ENCODE results near the gene SLFN12L. TPM values are rescaled to one million over a fixed set of nuclear protein-coding genes. Genes with fewer than 3 reads are reported as not detected.
A peak's percentile ranks its signal among the peaks of the same experiment; 100 is the strongest.
"Not testable (repeated sequence)": the region's sequence is repeated elsewhere in the genome, so short reads cannot be mapped to it uniquely, and the experiment has no call there.

The SLFN12L gene
- total and polyA plus RNA-seq, 7 experiments from 2014 or later, result 12.0 to 111 (median 43.6) TPM

DNA sequence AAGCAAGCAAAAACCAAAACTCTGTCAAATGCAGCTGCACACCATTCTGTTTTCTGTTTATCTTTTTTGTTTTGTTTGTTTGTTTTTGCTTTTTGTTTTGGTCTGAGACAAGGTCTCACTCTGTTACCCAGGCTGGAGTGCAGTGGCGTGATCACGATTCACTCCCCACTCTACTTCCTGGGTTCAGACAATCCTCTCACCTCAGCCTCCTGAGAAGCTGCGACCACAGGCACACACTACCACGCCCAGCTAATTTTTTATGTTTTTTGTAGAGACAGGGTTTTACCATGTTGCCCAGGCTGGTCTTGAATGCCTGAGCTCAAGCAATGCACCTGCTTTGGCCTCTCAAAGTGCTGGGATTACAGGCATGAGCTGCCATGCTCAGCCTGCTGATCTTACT is 69.7 kb downstream of the SLFN12L start:
- ChIA-PET POLR2A (interaction anchor here (0.5 to 3.5 kb wide), 14 partner anchors 12 to 311 kb away, joined by 3 to 28 read pairs (median 3); partner anchors contain the start of genes SLFN12L and SLFN13), CTCF (interaction anchor here (0.6 kb wide), 1 partner anchor 87 kb away, joined by 3 read pairs; no protein-coding TSS in a partner anchor)
- peaks cover 23 to 74% (median 45%) of the 10 kb centered on the region in 7 donors for H3K4me1 Mint-ChIP-seq
- peaks cover 13 to 82% (median 29%) of the 10 kb centered on the region in 5 donors for H3K36me3 Mint-ChIP-seq
- peak overlapping the region; percentile 32 to 72 (median 58) for H3K4me3 Mint-ChIP-seq
- Histone ChIP-seq H3K27ac (ENCODE audit: low read depth, low read length) (no peak overlapping the region), H3K9me3 (ENCODE audit: control insufficient read depth in 2 of 3, low read length in 3 of 3) (peaks cover 0 to 5% (median 0%) of the 10 kb centered on the region in 3 experiments), H3K36me3 (ENCODE audit: control insufficient read depth in 2 of 3, insufficient read depth in 3 of 3, low read length in 3 of 3) (no peaks in the 10 kb centered on the region), H3K27me3 (ENCODE audit: control insufficient read depth in 2 of 2, insufficient read depth in 2 of 2, low read length in 2 of 2) (no peaks in the 10 kb centered on the region), H3K4me3 (ENCODE audit: low read length) (no peak overlapping the region), H3K4me1 (ENCODE audit: control insufficient read depth in 2 of 2, insufficient read depth in 2 of 2, low read length in 2 of 2) (peaks cover 19 to 20% of the 10 kb centered on the region in 2 donors)
- ATAC-seq (peak; percentile 75), DNase-seq (peak in 4 of 9 donors; percentile 19 to 21 (median 20))
- intact Hi-C loops (cut with micrococcal nuclease), result loop anchor here in 1 of 2 donors (2.0 to 5.0 kb wide), 2 partner anchors 19 to 36 kb away; partner anchors contain the start of gene SLFN12
- H3K27me3 Mint-ChIP-seq, result no peaks in the 10 kb centered on the region
- peak overlapping the region; percentile 10 to 89 (median 71) for H3K27ac Mint-ChIP-seq
- peaks cover 5 to 33% (median 21%) of the 10 kb centered on the region in 11 donors for H3K9me3 Mint-ChIP-seq

DNA sequence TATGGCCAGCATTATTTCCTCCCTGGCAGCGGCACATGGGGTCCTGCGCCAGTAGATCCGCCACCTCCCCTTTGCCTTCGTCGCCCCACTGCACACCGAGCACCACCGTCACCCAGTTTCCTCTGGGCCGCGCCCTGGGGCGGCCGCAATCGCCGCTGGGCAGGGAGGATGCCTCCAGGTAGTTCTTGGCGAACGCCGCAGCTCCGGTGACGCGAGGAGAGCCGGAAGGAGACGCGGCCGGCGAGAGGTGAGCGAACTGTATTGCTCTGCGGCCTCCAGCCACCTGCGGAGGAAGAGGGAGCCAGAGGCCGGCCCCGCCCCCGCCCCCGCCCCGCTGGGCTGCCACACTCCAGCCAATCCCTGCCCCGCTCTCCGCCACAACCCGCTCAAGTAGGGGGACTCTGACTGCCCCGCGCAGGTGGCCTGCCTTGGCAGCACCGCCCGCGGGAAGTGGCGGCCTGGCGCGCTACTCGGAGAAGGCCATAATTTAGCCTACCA is 77.1 kb downstream of the SLFN12L start:
- intact Hi-C loops (cut with micrococcal nuclease), result loop anchor here in 1 of 2 donors (1.0 kb wide), 1 partner anchor 12 kb away; the partner anchor contains the start of gene SLFN13

GRCh38 chr17:35454035-35454434 is 83.4 kb downstream of the SLFN12L start:
- intact Hi-C loops (cut with micrococcal nuclease); H3K4me3 Mint-ChIP-seq; H3K27me3 ChIP-seq (ENCODE audit: control insufficient read depth in 2 of 2, insufficient read depth in 2 of 2, low read length in 2 of 2); H3K9me3 ChIP-seq (ENCODE audit: control insufficient read depth in 2 of 3, low read length in 3 of 3); H3K27ac Mint-ChIP-seq; POLR2A ChIA-PET; ATAC-seq; H3K4me1 ChIP-seq (ENCODE audit: control insufficient read depth in 2 of 2, insufficient read depth in 2 of 2, low read length in 2 of 2); H3K4me3 ChIP-seq (ENCODE audit: low read length); H3K27me3 Mint-ChIP-seq; CTCF ChIA-PET; DNase-seq; H3K27ac ChIP-seq (ENCODE audit: low read depth, low read length); H3K36me3 ChIP-seq (ENCODE audit: control insufficient read depth in 2 of 3, insufficient read depth in 3 of 3, low read length in 3 of 3): not testable (repeated sequence)
- peaks cover 0 to 29% (median 16%) of the 10 kb centered on the region in 11 donors for H3K9me3 Mint-ChIP-seq
- H3K36me3 Mint-ChIP-seq, result peaks cover 10 to 51% (median 13%) of the 10 kb centered on the region in 5 donors
- H3K4me1 Mint-ChIP-seq, result peaks cover 0 to 10% (median 6%) of the 10 kb centered on the region in 7 donors

More for the DNA sequence above, 77.1 kb downstream of the SLFN12L start:
- no peaks in the 10 kb centered on the region for H3K27me3 ChIP-seq (ENCODE audit: control insufficient read depth in 2 of 2, insufficient read depth in 2 of 2, low read length in 2 of 2)
- peak overlapping the region; percentile 64 to 88 (median 81) for H3K4me3 Mint-ChIP-seq
- peaks cover 13 to 66% (median 20%) of the 10 kb centered on the region in 5 donors for H3K36me3 Mint-ChIP-seq
- H3K27me3 Mint-ChIP-seq, result no peaks in the 10 kb centered on the region
- H3K27ac Mint-ChIP-seq, result peak overlapping the region; percentile 78 to 95 (median 86)
- no peaks in the 10 kb centered on the region for H3K36me3 ChIP-seq (ENCODE audit: control insufficient read depth in 2 of 3, insufficient read depth in 3 of 3, low read length in 3 of 3)
- POLR2A ChIA-PET, result interaction anchor here (1.0 to 2.8 kb wide), 4 partner anchors 11 to 147 kb away, joined by 3 to 14 read pairs (median 5); no protein-coding TSS in a partner anchor
- peak; percentile 95 for ATAC-seq
- H3K9me3 Mint-ChIP-seq, result peaks cover 0 to 38% (median 16%) of the 10 kb centered on the region in 11 donors
- H3K9me3 ChIP-seq (ENCODE audit: control insufficient read depth in 2 of 3, low read length in 3 of 3), result no peaks in the 10 kb centered on the region
- peak overlapping the region; percentile 31 for H3K27ac ChIP-seq (ENCODE audit: low read depth, low read length)
- peaks cover 17 to 44% (median 34%) of the 10 kb centered on the region in 7 donors for H3K4me1 Mint-ChIP-seq
- DNase-seq, result peak; percentile 31 to 68 (median 58)
- H3K4me1 ChIP-seq (ENCODE audit: control insufficient read depth in 2 of 2, insufficient read depth in 2 of 2, low read length in 2 of 2), result peaks cover 7 to 14% of the 10 kb centered on the region in 2 donors
- H3K4me3 ChIP-seq (ENCODE audit: low read length), result peak overlapping the region; percentile 46
- CTCF ChIA-PET, result no interaction called here

DNA sequence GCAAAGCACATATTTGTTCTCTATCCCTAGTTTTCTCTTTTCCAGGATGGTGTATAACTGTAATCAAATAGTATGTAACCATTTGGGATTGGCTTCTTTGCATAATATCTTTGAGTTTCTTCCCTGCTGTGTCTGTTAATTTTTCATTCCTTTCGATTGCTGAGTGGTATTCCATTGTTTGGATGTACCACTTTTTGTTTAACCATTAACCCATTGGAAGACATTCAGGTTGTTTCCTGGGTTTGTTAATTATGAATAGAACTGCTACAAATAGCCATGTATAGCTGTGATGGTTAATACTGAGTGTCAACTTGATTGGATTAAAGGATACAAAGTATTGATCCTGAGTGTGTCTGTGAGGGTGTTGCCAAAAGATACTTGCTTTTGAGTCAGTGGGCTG is 84.3 kb downstream of the SLFN12L start:
- peaks cover 0 to 22% (median 10%) of the 10 kb centered on the region in 11 donors for H3K9me3 Mint-ChIP-seq
- intact Hi-C loops (cut with micrococcal nuclease), result no loop called here
- no peaks in the 10 kb centered on the region for H3K27me3 Mint-ChIP-seq
- Histone ChIP-seq H3K9me3 (ENCODE audit: control insufficient read depth in 2 of 3, low read length in 3 of 3) (no peaks in the 10 kb centered on the region), H3K36me3 (ENCODE audit: control insufficient read depth in 2 of 3, insufficient read depth in 3 of 3, low read length in 3 of 3) (no peaks in the 10 kb centered on the region), H3K27me3 (ENCODE audit: control insufficient read depth in 2 of 2, insufficient read depth in 2 of 2, low read length in 2 of 2) (no peaks in the 10 kb centered on the region), H3K4me3 (ENCODE audit: low read length) (no peak overlapping the region), H3K4me1 (ENCODE audit: control insufficient read depth in 2 of 2, insufficient read depth in 2 of 2, low read length in 2 of 2) (peaks cover 0 to 7% of the 10 kb centered on the region in 2 donors), H3K27ac (ENCODE audit: low read depth, low read length) (no peak overlapping the region)
- no peak for DNase-seq
- ChIA-PET CTCF (no interaction called here), POLR2A (no interaction called here)
- H3K4me3 Mint-ChIP-seq, result no peak overlapping the region
- peaks cover 0 to 13% (median 7%) of the 10 kb centered on the region in 7 donors for H3K4me1 Mint-ChIP-seq
- H3K27ac Mint-ChIP-seq, result peak overlapping the region in 4 of 9 donors; percentile 3 to 53 (median 33)
- ATAC-seq, result no peak
- H3K36me3 Mint-ChIP-seq, result peaks cover 4 to 49% (median 6%) of the 10 kb centered on the region in 5 donors

- no peaks in the 10 kb centered on the region for H3K27me3 Mint-ChIP-seq
- H3K9me3 Mint-ChIP-seq, result no peaks in the 10 kb centered on the region
- DNase-seq (no peak), ATAC-seq (peak; percentile 45)
- H3K4me1 Mint-ChIP-seq, result peaks cover 0 to 33% (median 21%) of the 10 kb centered on the region in 7 donors
- H3K27ac Mint-ChIP-seq, result peak overlapping the region in 7 of 9 donors; percentile 14 to 88 (median 82)
- Histone ChIP-seq H3K27me3 (ENCODE audit: control insufficient read depth in 2 of 2, insufficient read depth in 2 of 2, low read length in 2 of 2) (no peaks in the 10 kb centered on the region), H3K36me3 (ENCODE audit: control insufficient read depth in 2 of 3, insufficient read depth in 3 of 3, low read length in 3 of 3) (no peaks in the 10 kb centered on the region), H3K4me1 (ENCODE audit: control insufficient read depth in 2 of 2, insufficient read depth in 2 of 2, low read length in 2 of 2) (peaks cover 7 to 14% of the 10 kb centered on the region in 2 donors), H3K4me3 (ENCODE audit: low read length) (no peak overlapping the region), H3K27ac (ENCODE audit: low read depth, low read length) (no peak overlapping the region), H3K9me3 (ENCODE audit: control insufficient read depth in 2 of 3, low read length in 3 of 3) (no peaks in the 10 kb centered on the region)
- H3K36me3 Mint-ChIP-seq, result peaks cover 0 to 48% (median 11%) of the 10 kb centered on the region in 5 donors
- ChIA-PET POLR2A (interaction anchor here (0.9 to 2.4 kb wide), 4 partner anchors 10 to 38 kb away, joined by 4 to 28 read pairs (median 10); no protein-coding TSS in a partner anchor), CTCF (no interaction called here)
- intact Hi-C loops (cut with micrococcal nuclease), result loop anchor here (2.0 to 5.0 kb wide), 6 partner anchors 37 to 207 kb away; partner anchors contain the start of genes SLFN11 (in 1 of the 2) and SLFN5 (in 1 of the 2)
- H3K4me3 Mint-ChIP-seq, result peak overlapping the region in 9 of 10 donors; percentile 17 to 88 (median 56)
Observed at GRCh38 chr17:35449371-35449931, 88.0 kb downstream of the SLFN12L start.

- intact Hi-C loops (cut with micrococcal nuclease), result loop anchor here (1.0 to 5.0 kb wide), 10 partner anchors 11 to 207 kb away; partner anchors contain the start of genes SLFN11 (in 2 of the 2) and SLFN5 (in 1 of the 2)
- Histone ChIP-seq H3K4me3 (ENCODE audit: low read length) (peak overlapping the region; percentile 57), H3K9me3 (ENCODE audit: control insufficient read depth in 2 of 3, low read length in 3 of 3) (no peaks in the 10 kb centered on the region), H3K27ac (ENCODE audit: low read depth, low read length) (peak overlapping the region; percentile 69), H3K36me3 (ENCODE audit: control insufficient read depth in 2 of 3, insufficient read depth in 3 of 3, low read length in 3 of 3) (no peaks in the 10 kb centered on the region), H3K27me3 (ENCODE audit: control insufficient read depth in 2 of 2, insufficient read depth in 2 of 2, low read length in 2 of 2) (no peaks in the 10 kb centered on the region), H3K4me1 (ENCODE audit: control insufficient read depth in 2 of 2, insufficient read depth in 2 of 2, low read length in 2 of 2) (peaks cover 7 to 14% of the 10 kb centered on the region in 2 donors)
- H3K9me3 Mint-ChIP-seq, result no peaks in the 10 kb centered on the region
- peak overlapping the region; percentile 76 to 94 (median 82) for H3K27ac Mint-ChIP-seq
- POLR2A ChIA-PET, result interaction anchor here (0.5 to 2.5 kb wide), 17 partner anchors 8 to 330 kb away, joined by 3 to 28 read pairs (median 4); partner anchors contain the start of genes SLFN11, SLFN12L and SLFN5
- DNase-seq (no peak), ATAC-seq (no peak)
- H3K27me3 Mint-ChIP-seq, result no peaks in the 10 kb centered on the region
- CTCF ChIA-PET, result interaction anchor here (0.7 to 1.3 kb wide), 2 partner anchors 58 to 84 kb away, joined by 3 to 4 read pairs; no protein-coding TSS in a partner anchor
- H3K4me1 Mint-ChIP-seq, result peaks cover 0 to 33% (median 26%) of the 10 kb centered on the region in 7 donors
- H3K36me3 Mint-ChIP-seq, result peaks cover 0 to 52% (median 17%) of the 10 kb centered on the region in 5 donors
- H3K4me3 Mint-ChIP-seq, result peak overlapping the region; percentile 75 to 94 (median 87)
Observed at GRCh38 chr17:35448899-35449227, 88.6 kb downstream of the SLFN12L start.

Data from naive thymus-derived CD4-positive, alpha-beta T cell (primary cell).